Vagina (tissue), 2 donors: ENCODE measurements around the gene FBXL22.

Source experiments
- CTCF ChIP-seq, 3 experiments: fragments of 450-650 bp in 2 of 3; fragments of 200-600 bp in 1 of 3; sonication (generic) in 1 of 3; IDR thresholded peaks; one replicate each; pipeline ENCODE4 v1.5.1; 2017 to 2019; ENCODE audit warnings: antibody characterized with exemption in 3 of 3, mild to moderate bottlenecking in 2 of 3, moderate library complexity in 2 of 3
- POLR2A ChIP-seq, 2 donors: fragments of 450-650 bp; IDR thresholded peaks; one replicate each; pipeline ENCODE4 v1.6.1; 2017; ENCODE audit warnings: antibody characterized with exemption in 2 of 2, mild to moderate bottlenecking in 2 of 2, moderate library complexity in 2 of 2
- POLR2AphosphoS5 ChIP-seq, 2 donors: sonication (generic); formaldehyde crosslinking; IDR thresholded peaks; one replicate each; pipeline ENCODE4 v1.9.0; 2017; ENCODE audit warnings: antibody characterized with exemption in 2 of 2, mild to moderate bottlenecking in 2 of 2, low read depth in 1 of 2; ENCODE audit not compliant: insufficient read depth in 1 of 2

- TF ChIP-seq CTCF (IDR thresholded peaks at IDR 0.05): no peak
- no peak for TF ChIP-seq POLR2A (IDR thresholded peaks at IDR 0.05)
- TF ChIP-seq POLR2AphosphoS5 (IDR thresholded peaks at IDR 0.05; ENCODE audit: insufficient read depth in 1 of 2, low read depth in 1 of 2): no peak
Observed at GRCh38 chr15:63597821-63598220, 634 bp downstream of the FBXL22 start.
